OCI-LY1 (cell line): Measurements from ENCODE around the gene AFF4.

Experiments
- H2AFZ ChIP-seq: fragments of 200-600 bp; sonication (generic), shearing (Covaris generic); 2 replicates; pipeline ENCODE4 v1.6.0; 2014; ENCODE audit warnings: antibody characterized with exemption, mild to moderate bottlenecking, low read length
- H3F3A ChIP-seq: fragments of 200-600 bp; sonication (generic), shearing (Covaris generic); 2 replicates; pipeline ENCODE4 v1.6.0; 2014; ENCODE audit warnings: mild to moderate bottlenecking, antibody characterized with exemption, low read length, moderate library complexity; ENCODE audit not compliant: insufficient read depth
- H3K27ac ChIP-seq: fragments of 200-600 bp; sonication (generic); 2 replicates; pipeline ENCODE4 v1.5.1; 2014; ENCODE audit warnings: low read length, mixed run types, mild to moderate bottlenecking, low read depth; ENCODE audit not compliant: poor library complexity, severe bottlenecking
- H3K27me3 ChIP-seq: fragments of 200-600 bp; sonication (generic); 2 replicates; pipeline ENCODE4 v1.6.0; 2014; ENCODE audit warnings: antibody characterized with exemption, mild to moderate bottlenecking, low read length, moderate library complexity; ENCODE audit not compliant: insufficient read depth
- H3K36me3 ChIP-seq: fragments of 200-600 bp; sonication (generic); 2 replicates; pipeline ENCODE4 v1.6.1; 2014; ENCODE audit warnings: mild to moderate bottlenecking, antibody characterized with exemption, low read length, moderate library complexity, mixed read lengths; ENCODE audit not compliant: insufficient read depth
- H3K4me1 ChIP-seq: fragments of 200-600 bp; sonication (generic); 2 replicates; pipeline ENCODE4 v1.5.1; 2014; ENCODE audit warnings: mild to moderate bottlenecking, low read length, moderate library complexity; ENCODE audit not compliant: insufficient read depth, severe bottlenecking
- H3K4me2 ChIP-seq: fragments of 200-600 bp; sonication (generic), shearing (Covaris generic); 2 replicates; pipeline ENCODE4 v1.6.1; 2014; ENCODE audit warnings: low read length
- H3K4me3 ChIP-seq: fragments of 200-600 bp; sonication (generic); 2 replicates; pipeline ENCODE4 v1.5.1; 2014; ENCODE audit warnings: low read length, low read depth, mild to moderate bottlenecking, mixed read lengths; ENCODE audit not compliant: poor library complexity, severe bottlenecking
- H3K79me2 ChIP-seq: fragments of 200-600 bp; shearing (Covaris generic); 2 replicates; pipeline ENCODE4 v1.6.1; 2016; ENCODE audit warnings: mixed run types, low read length, mixed read lengths; ENCODE audit not compliant: insufficient read depth
- H3K9ac ChIP-seq: fragments of 200-600 bp; sonication (generic), shearing (Covaris generic); 2 replicates; pipeline ENCODE4 v1.6.1; 2014; ENCODE audit warnings: mild to moderate bottlenecking, low read length, mixed read lengths
- H3K9me2 ChIP-seq: fragments of 200-600 bp; sonication (generic), shearing (Covaris generic); 2 replicates; pipeline ENCODE4 v1.6.1; 2014; ENCODE audit warnings: low read depth, mild to moderate bottlenecking, low read length, mixed read lengths
- H3K9me3 ChIP-seq: fragments of 200-600 bp; shearing (Covaris generic); 2 replicates; pipeline ENCODE4 v1.6.1; 2014; ENCODE audit warnings: low read length, mixed read lengths
- H4K20me1 ChIP-seq: fragments of 200-600 bp; sonication (generic), shearing (Covaris generic); 2 replicates; pipeline ENCODE4 v1.6.0; 2016; ENCODE audit warnings: mild to moderate bottlenecking, low read length; ENCODE audit not compliant: insufficient read depth
- EZH2 ChIP-seq: fragments of 200-600 bp; sonication (generic), shearing (Covaris generic); IDR thresholded peaks from 2 replicates; pipeline ENCODE4 v1.8.0; 2017; ENCODE audit warnings: borderline replicate concordance, mixed run types, mild to moderate bottlenecking, antibody characterized with exemption, low read length, moderate library complexity, mixed read lengths
- TF ChIP-seq, protein P1 (sequence below): fragments of 200-600 bp; sonication (generic), shearing (Covaris generic); IDR thresholded peaks from 2 replicates; pipeline ENCODE4 v1.5.1; 2017; ENCODE audit warnings: mild to moderate bottlenecking, antibody characterized with exemption, low read length, moderate library complexity, mixed read lengths

The AFF4 gene

DNA sequence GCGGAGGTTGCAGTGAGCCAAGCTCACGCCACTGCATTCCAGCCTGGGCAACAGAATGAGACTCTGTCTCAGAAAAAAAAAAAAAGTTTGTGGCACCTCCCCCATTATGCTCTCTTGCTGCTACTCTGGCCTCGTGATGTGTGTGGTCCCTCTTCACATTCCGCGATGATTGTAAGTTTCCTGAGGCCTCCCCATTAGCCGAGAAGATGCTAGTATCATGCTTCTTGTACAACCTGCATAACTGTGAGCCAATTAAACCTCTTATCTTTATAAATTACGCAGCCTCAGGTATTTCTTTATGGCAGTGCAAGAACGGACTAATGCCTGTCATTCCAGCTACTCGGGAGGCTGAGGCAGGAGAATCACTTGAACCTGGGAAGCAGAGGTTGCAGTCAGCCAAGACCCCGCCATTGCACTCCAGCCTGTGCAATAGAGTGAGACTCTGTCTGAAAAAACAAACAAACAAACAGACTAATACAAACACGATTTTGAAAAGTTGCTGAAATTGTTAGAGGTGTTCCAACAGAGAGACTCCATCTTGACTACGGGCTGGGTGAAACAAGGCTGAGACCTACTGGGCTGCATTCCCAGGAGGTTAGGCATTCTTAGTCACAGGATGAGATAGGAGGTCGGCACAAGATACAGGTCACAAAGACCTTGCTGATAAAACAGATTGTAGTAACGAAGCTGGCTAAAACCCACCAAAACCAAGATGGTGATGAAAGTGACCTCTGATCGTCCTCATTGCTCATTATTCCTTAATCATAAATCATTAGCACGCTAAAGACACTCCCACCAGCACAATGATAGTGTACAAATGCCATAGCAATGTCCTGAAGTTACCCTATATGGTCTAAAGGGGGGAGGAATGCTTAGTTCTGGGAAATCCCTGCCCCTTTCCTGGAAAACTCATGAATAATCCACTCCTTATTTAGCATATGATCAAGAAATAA lies 8.3 kb upstream of the AFF4 start:
- TF ChIP-seq, protein P1, sequence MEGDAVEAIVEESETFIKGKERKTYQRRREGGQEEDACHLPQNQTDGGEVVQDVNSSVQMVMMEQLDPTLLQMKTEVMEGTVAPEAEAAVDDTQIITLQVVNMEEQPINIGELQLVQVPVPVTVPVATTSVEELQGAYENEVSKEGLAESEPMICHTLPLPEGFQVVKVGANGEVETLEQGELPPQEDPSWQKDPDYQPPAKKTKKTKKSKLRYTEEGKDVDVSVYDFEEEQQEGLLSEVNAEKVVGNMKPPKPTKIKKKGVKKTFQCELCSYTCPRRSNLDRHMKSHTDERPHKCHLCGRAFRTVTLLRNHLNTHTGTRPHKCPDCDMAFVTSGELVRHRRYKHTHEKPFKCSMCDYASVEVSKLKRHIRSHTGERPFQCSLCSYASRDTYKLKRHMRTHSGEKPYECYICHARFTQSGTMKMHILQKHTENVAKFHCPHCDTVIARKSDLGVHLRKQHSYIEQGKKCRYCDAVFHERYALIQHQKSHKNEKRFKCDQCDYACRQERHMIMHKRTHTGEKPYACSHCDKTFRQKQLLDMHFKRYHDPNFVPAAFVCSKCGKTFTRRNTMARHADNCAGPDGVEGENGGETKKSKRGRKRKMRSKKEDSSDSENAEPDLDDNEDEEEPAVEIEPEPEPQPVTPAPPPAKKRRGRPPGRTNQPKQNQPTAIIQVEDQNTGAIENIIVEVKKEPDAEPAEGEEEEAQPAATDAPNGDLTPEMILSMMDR, result no peak
- TF ChIP-seq EZH2, result no peak
- no peaks in the 10 kb centered on the region for H3K79me2 ChIP-seq
- no peaks in the 10 kb centered on the region for H3K4me1 ChIP-seq
- H3K27me3 ChIP-seq, result no peaks in the 10 kb centered on the region
- no peaks in the 10 kb centered on the region for H4K20me1 ChIP-seq
- H3K9me2 ChIP-seq, result no peaks in the 10 kb centered on the region
- H3K9ac ChIP-seq, result no peak overlapping the region
- no peaks in the 10 kb centered on the region for H3K36me3 ChIP-seq
- H3F3A ChIP-seq, result no peaks in the 10 kb centered on the region
- no peak overlapping the region for H3K27ac ChIP-seq
- H3K4me2 ChIP-seq, result no peak overlapping the region
- H3K9me3 ChIP-seq, result no peaks in the 10 kb centered on the region
- no peak overlapping the region for H2AFZ ChIP-seq
- H3K4me3 ChIP-seq, result no peak overlapping the region

GRCh38 chr5:132965120-132965519 lies 1.7 kb upstream of the AFF4 start:
- no peak for TF ChIP-seq EZH2
- TF ChIP-seq, protein P1, result no peak
- no peak overlapping the region for H3K27ac ChIP-seq

GRCh38 chr5:132962429-132963021 lies 909 bp downstream of the AFF4 start:
- Histone ChIP-seq H3K9me3 (no peaks in the 10 kb centered on the region), H3K4me2 (peak overlapping the region; percentile 83), H3K4me1 (peaks cover 16% of the 10 kb centered on the region), H3K36me3 (peaks cover 24% of the 10 kb centered on the region), H3K9me2 (no peaks in the 10 kb centered on the region), H2AFZ (no peak overlapping the region), H3K27me3 (no peaks in the 10 kb centered on the region), H3K27ac (peak overlapping the region; percentile 50), H4K20me1 (no peaks in the 10 kb centered on the region; the same call in 1 of the 2 replicates), H3K9ac (peak overlapping the region; percentile 73), H3K4me3 (peak overlapping the region; percentile 68), H3F3A (no peaks in the 10 kb centered on the region), H3K79me2 (peaks cover 52% of the 10 kb centered on the region)
- no peak for TF ChIP-seq EZH2
- TF ChIP-seq, protein P1, result no peak

More at GRCh38 chr5:132965120-132965519, 1.7 kb upstream of the AFF4 start:
- Histone ChIP-seq H3K79me2 (peaks cover 26% of the 10 kb centered on the region), H3K9me3 (no peaks in the 10 kb centered on the region), H3K4me2 (no peak overlapping the region), H4K20me1 (no peaks in the 10 kb centered on the region; the same call in 1 of the 2 replicates), H3K27me3 (no peaks in the 10 kb centered on the region), H3F3A (no peaks in the 10 kb centered on the region), H3K9ac (no peak overlapping the region), H3K4me3 (no peak overlapping the region), H3K9me2 (no peaks in the 10 kb centered on the region), H3K4me1 (peaks cover 16% of the 10 kb centered on the region), H2AFZ (no peak overlapping the region), H3K36me3 (peaks cover 9% of the 10 kb centered on the region)
